SU-DHL-6 (cell line): ENCODE data around the gene ADAMTS15.

ENCODE experiments used
- H2AFZ ChIP-seq: fragments of 200-600 bp; sonication (generic); 2 replicates; pipeline ENCODE4 v1.6.1; 2014; ENCODE audit warnings: low read depth, mild to moderate bottlenecking, moderate library complexity, mixed read lengths, antibody characterized with exemption, low read length; ENCODE audit not compliant: severe bottlenecking
- H3F3A ChIP-seq: fragments of 200-600 bp; shearing (Covaris generic); 2 replicates; pipeline ENCODE4 v1.6.0; 2016; ENCODE audit warnings: antibody characterized with exemption, mild to moderate bottlenecking; ENCODE audit not compliant: insufficient read depth
- H3K27ac ChIP-seq: fragments of 200-600 bp; sonication (generic); 2 replicates; pipeline ENCODE4 v1.5.1; 2016; ENCODE audit warnings: low read depth, mild to moderate bottlenecking, low read length, moderate library complexity, mixed read lengths
- H3K27me3 ChIP-seq: fragments of 200-600 bp; sonication (generic), shearing (Covaris generic); 2 replicates; pipeline ENCODE4 v1.6.0; 2014; ENCODE audit warnings: mild to moderate bottlenecking, low read length
- H3K36me3 ChIP-seq: fragments of 200-600 bp; sonication (generic); 2 replicates; pipeline ENCODE4 v1.6.1; 2014; ENCODE audit warnings: mild to moderate bottlenecking, low read length, mixed read lengths
- H3K4me2 ChIP-seq: fragments of 300-600, 200-600 bp; shearing (Covaris generic), sonication (generic); 2 replicates; pipeline ENCODE4 v1.6.0; 2014; ENCODE audit warnings: low read length, low read depth, mild to moderate bottlenecking; ENCODE audit not compliant: poor library complexity, severe bottlenecking
- H3K4me3 ChIP-seq: fragments of 200-600 bp; sonication (generic); 2 replicates; pipeline ENCODE4 v1.5.1; 2014; ENCODE audit warnings: antibody characterized with exemption, low read length, mild to moderate bottlenecking, mixed read lengths; ENCODE audit not compliant: insufficient read depth, poor library complexity, severe bottlenecking
- H3K79me2 ChIP-seq: fragments of 200-600 bp; sonication (generic); 2 replicates; pipeline ENCODE4 v1.6.1; 2014; ENCODE audit warnings: mild to moderate bottlenecking, low read length, moderate library complexity; ENCODE audit not compliant: insufficient read depth
- H3K9ac ChIP-seq: fragments of 200-600 bp; sonication (generic); 2 replicates; pipeline ENCODE4 v1.7.0; 2014; ENCODE audit warnings: mild to moderate bottlenecking, low read length
- H3K9me2 ChIP-seq: fragments of 200-600 bp; sonication (generic); replicated peaks from 2 replicates; pipeline ENCODE4 v1.6.1; 2014; ENCODE audit warnings: low read length; ENCODE audit not compliant: insufficient read depth
- H3K9me3 ChIP-seq: fragments of 200-600 bp; sonication (generic); 2 replicates; pipeline ENCODE4 v1.6.1; 2014; ENCODE audit warnings: low read length, mixed read lengths; ENCODE audit not compliant: insufficient read depth
- H4K20me1 ChIP-seq: fragments of 200-600 bp; sonication (generic); 2 replicates; pipeline ENCODE4 v1.6.1; 2014; ENCODE audit warnings: low read depth, mild to moderate bottlenecking, antibody characterized with exemption, low read length, moderate library complexity, mixed read lengths
- CTCF ChIP-seq: fragments of 200-600 bp; sonication (generic); IDR thresholded peaks from one replicate; pipeline ENCODE4 v1.5.1; 2017; ENCODE audit warnings: antibody characterized with exemption, mild to moderate bottlenecking, low read length, moderate library complexity; ENCODE audit not compliant: insufficient read depth, poor library complexity, severe bottlenecking
- EZH2phosphoT487 ChIP-seq: fragments of 200-600 bp; sonication (generic), shearing (Covaris generic); conservative IDR thresholded peaks from 2 replicates; pipeline ENCODE4 v1.6.1; 2018; ENCODE audit warnings: mild to moderate bottlenecking, antibody characterized with exemption, low read length, moderate library complexity, mixed read lengths

Gene ADAMTS15

GRCh38 chr11:130408901-130409300 is 39.5 kb upstream of the ADAMTS15 start:
- Histone ChIP-seq H4K20me1 (no peaks in the 10 kb centered on the region), H2AFZ (no peak overlapping the region), H3K27me3 (no peaks in the 10 kb centered on the region), H3K4me2 (no peak overlapping the region), H3K79me2 (no peaks in the 10 kb centered on the region), H3K9me2 (no peaks in the 10 kb centered on the region), H3K36me3 (no peaks in the 10 kb centered on the region), H3K27ac (no peak overlapping the region), H3F3A (no peaks in the 10 kb centered on the region), H3K4me3 (no peak overlapping the region), H3K9me3 (no peaks in the 10 kb centered on the region), H3K9ac (no peak overlapping the region)
- TF ChIP-seq EZH2phosphoT487 (no peak), CTCF (no peak)

GRCh38 chr11:130409594-130410388 is 38.7 kb upstream of the ADAMTS15 start:
- Histone ChIP-seq H3K9ac (no peak overlapping the region), H3K4me2 (no peak overlapping the region), H3K79me2 (no peaks in the 10 kb centered on the region), H4K20me1 (no peaks in the 10 kb centered on the region), H2AFZ (no peak overlapping the region), H3F3A (no peaks in the 10 kb centered on the region), H3K9me2 (no peaks in the 10 kb centered on the region), H3K9me3 (no peaks in the 10 kb centered on the region), H3K27ac (no peak overlapping the region), H3K4me3 (no peak overlapping the region), H3K27me3 (no peaks in the 10 kb centered on the region), H3K36me3 (no peaks in the 10 kb centered on the region)
- TF ChIP-seq EZH2phosphoT487, result no peak

- H3K79me2 ChIP-seq, result no peaks in the 10 kb centered on the region
- no peak overlapping the region for H3K4me3 ChIP-seq
- H3F3A ChIP-seq, result no peaks in the 10 kb centered on the region
- no peak overlapping the region for H2AFZ ChIP-seq
- no peaks in the 10 kb centered on the region for H4K20me1 ChIP-seq
- no peak overlapping the region for H3K4me2 ChIP-seq
- TF ChIP-seq EZH2phosphoT487 (no peak), CTCF (no peak)
- H3K36me3 ChIP-seq, result no peaks in the 10 kb centered on the region
- no peaks in the 10 kb centered on the region for H3K9me3 ChIP-seq
- no peaks in the 10 kb centered on the region for H3K9me2 ChIP-seq
- no peaks in the 10 kb centered on the region for H3K27me3 ChIP-seq
- H3K27ac ChIP-seq, result no peak overlapping the region
- H3K9ac ChIP-seq, result no peak overlapping the region
These were observed 37.2 kb upstream of the ADAMTS15 start for GRCh38 chr11:130411223-130411622.

GRCh38 chr11:130413405-130414106 is 34.9 kb upstream of the ADAMTS15 start:
- Histone ChIP-seq H3K4me3 (no peak overlapping the region), H3K27me3 (no peaks in the 10 kb centered on the region), H4K20me1 (no peaks in the 10 kb centered on the region), H2AFZ (no peak overlapping the region), H3K4me2 (no peak overlapping the region), H3K9me3 (no peaks in the 10 kb centered on the region), H3K9ac (no peak overlapping the region), H3K79me2 (no peaks in the 10 kb centered on the region), H3F3A (no peaks in the 10 kb centered on the region), H3K9me2 (no peaks in the 10 kb centered on the region), H3K27ac (no peak overlapping the region), H3K36me3 (no peaks in the 10 kb centered on the region)
- no peak for TF ChIP-seq EZH2phosphoT487
- TF ChIP-seq CTCF, result no peak
